ENCODE measurements around the gene RIN3. TPM values are rescaled to one million over a fixed set of nuclear protein-coding genes. Genes with fewer than 3 reads are reported as not detected.

Gene RIN3
- total and polyA plus RNA-seq, 7 donors: 6.0 to 31.8 (median 15.3) TPM

DNA sequence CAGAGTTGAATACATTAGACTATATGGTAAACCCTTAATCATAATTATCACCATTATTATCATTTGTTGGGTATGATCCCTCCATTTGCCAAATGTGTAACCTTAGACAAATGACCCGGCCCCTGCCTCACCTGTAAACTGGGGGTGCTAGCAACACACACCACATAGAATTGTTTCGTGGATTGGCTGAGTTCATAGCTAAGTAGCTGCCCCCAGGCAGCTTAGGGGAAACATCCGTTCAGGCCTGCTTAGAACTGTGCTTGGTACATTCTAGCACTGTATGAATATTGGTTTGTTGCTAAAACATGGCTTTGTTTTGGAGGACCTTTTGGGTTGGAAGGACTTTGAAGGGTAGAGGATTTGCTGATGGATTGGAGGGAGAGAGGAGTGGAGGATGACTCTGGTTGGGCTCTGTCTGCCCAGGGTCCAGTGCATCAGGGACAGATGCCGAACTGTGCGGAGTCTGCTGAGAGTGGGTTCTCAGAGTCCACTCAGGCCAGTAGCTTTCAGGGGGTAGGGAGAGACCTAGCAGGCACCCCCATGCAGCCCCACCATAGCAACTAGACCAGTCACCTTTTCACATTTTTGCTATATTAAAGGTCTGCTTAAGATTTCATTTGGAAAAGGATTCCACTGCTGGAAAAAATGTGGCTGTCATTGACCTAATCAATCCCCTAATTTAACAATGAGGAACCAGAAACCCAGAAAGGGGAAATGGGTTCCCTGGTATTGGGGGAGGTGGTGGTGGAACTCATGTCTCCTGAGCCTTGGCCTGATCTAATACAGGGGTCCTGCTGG is 2.2 kb downstream of the RIN3 start:
- intact Hi-C loops (cut with DNase I): loop anchor here (10.0 kb wide), 1 partner anchor 279 kb away; the partner anchor contains the start of gene GOLGA5
- DNase-seq: peak; percentile 56
- TF ChIP-seq POLR2A (IDR thresholded peaks at IDR 0.05) (no peak), POLR2AphosphoS5 (IDR thresholded peaks at IDR 0.05) (no peak), EP300 (IDR thresholded peaks at IDR 0.05) (no peak)
- TF ChIP-seq, protein P1, sequence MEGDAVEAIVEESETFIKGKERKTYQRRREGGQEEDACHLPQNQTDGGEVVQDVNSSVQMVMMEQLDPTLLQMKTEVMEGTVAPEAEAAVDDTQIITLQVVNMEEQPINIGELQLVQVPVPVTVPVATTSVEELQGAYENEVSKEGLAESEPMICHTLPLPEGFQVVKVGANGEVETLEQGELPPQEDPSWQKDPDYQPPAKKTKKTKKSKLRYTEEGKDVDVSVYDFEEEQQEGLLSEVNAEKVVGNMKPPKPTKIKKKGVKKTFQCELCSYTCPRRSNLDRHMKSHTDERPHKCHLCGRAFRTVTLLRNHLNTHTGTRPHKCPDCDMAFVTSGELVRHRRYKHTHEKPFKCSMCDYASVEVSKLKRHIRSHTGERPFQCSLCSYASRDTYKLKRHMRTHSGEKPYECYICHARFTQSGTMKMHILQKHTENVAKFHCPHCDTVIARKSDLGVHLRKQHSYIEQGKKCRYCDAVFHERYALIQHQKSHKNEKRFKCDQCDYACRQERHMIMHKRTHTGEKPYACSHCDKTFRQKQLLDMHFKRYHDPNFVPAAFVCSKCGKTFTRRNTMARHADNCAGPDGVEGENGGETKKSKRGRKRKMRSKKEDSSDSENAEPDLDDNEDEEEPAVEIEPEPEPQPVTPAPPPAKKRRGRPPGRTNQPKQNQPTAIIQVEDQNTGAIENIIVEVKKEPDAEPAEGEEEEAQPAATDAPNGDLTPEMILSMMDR (IDR thresholded peaks at IDR 0.05): no peak
- Histone ChIP-seq H3K36me3 (no peaks in the 10 kb centered on the region), H3K9me3 (no peaks in the 10 kb centered on the region), H3K4me3 (peak overlapping the region in 2 of 4 donors; percentile 84 to 88), H3K4me1 (peaks cover 0 to 85% (median 52%) of the 10 kb centered on the region in 4 donors), H3K27ac (peak overlapping the region in 3 of 4 donors; percentile 88 to 99 (median 96)), H3K27me3 (no peaks in the 10 kb centered on the region)
- WGBS, 2 donors: 88 to 91% methylated on average over 5 of the region's 5 CpGs

DNA sequence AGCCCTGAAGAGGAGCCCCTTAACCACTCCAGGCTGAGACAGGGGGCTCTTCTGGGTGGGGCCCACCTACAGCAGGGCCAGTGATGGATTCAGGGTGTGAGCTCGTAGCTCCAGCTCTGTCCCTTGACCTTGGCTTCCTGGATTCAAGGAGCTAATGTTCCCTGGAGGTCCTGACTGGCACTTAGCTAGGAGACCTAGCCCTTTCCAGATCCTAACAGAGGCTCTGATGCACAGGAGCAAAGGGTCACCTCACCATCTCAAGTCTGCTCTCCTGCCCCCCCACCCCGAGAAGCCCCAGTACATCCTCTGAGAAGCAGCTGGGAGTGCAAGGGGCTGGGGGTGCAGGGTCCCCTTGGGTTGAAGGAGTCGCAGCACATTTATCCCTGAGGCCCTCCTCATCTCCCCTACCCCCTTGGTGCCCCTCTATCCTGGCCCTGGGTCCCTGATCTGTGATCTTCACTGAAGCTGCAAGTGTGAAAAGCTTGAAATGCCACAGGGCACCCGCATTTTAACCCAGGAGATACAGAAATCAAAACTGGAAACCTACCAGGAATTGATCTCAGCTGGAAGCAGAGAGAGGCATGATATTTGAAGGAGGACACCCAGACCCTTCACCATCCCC is 2.9 kb downstream of the RIN3 start:
- peaks cover 0 to 81% (median 45%) of the 10 kb centered on the region in 4 donors for H3K4me1 ChIP-seq
- no peaks in the 10 kb centered on the region for H3K9me3 ChIP-seq
- H3K4me3 ChIP-seq: no peak overlapping the region

DNA sequence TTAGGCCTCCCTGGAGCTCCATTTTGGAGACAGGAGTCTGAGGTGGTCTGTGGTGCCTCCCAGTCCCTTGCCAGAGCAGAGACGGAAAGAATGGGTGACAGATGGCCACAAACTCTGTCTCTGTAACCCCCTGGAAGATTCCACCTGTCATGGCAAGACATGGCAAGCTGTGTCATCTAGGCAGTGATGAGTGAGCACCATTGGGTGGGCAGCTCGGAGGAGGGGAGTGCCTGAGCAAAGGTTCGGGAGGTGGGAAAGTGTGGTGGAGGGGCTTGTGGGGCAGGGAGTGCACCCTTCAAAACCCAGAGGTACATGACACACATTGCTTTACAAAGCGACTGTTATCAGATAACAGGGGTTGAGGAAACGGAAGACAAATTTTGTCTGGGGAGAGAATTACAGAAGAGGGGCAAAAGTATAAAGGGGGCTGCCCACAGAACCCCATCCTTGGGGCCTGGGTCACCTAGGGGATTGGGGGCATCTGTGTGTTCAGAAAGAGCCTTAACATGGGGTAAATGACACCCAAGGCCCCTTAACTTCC is 3.5 kb downstream of the RIN3 start:
- no peak overlapping the region for H3K4me3 ChIP-seq
- DNase-seq: peak; percentile 42
- 80 to 94% methylated on average over 5 of the region's 5 CpGs for WGBS, 2 donors
- H3K27me3 ChIP-seq: no peaks in the 10 kb centered on the region
- H3K9me3 ChIP-seq: no peaks in the 10 kb centered on the region
- no peaks in the 10 kb centered on the region for H3K36me3 ChIP-seq
- TF ChIP-seq EP300 (IDR thresholded peaks at IDR 0.05): no peak
- no peak for TF ChIP-seq POLR2AphosphoS5 (IDR thresholded peaks at IDR 0.05)
- TF ChIP-seq POLR2A (IDR thresholded peaks at IDR 0.05): no peak
- TF ChIP-seq, protein P1 (IDR thresholded peaks at IDR 0.05): no peak
- H3K27ac ChIP-seq: peak overlapping the region in 3 of 4 donors; percentile 88 to 99 (median 96)
- H3K4me1 ChIP-seq: peaks cover 0 to 75% (median 41%) of the 10 kb centered on the region in 4 donors
- intact Hi-C loops (cut with DNase I): loop anchor here (10.0 kb wide), 1 partner anchor 278 kb away; the partner anchor contains the start of gene GOLGA5

More for the DNA sequence above, 2.9 kb downstream of the RIN3 start:
- Histone ChIP-seq H3K27me3 (no peaks in the 10 kb centered on the region), H3K36me3 (no peaks in the 10 kb centered on the region), H3K27ac (peak overlapping the region in 3 of 4 donors; percentile 88 to 99 (median 96))
- intact Hi-C loops (cut with DNase I): loop anchor here (10.0 kb wide), 1 partner anchor 278 kb away; the partner anchor contains the start of gene GOLGA5
- peak; percentile 56 for DNase-seq
- WGBS, 2 donors: 85 to 87% methylated on average over 4 of the region's 4 CpGs
- TF ChIP-seq POLR2A (IDR thresholded peaks at IDR 0.05): no peak
- TF ChIP-seq, protein P1 (IDR thresholded peaks at IDR 0.05): no peak

DNA sequence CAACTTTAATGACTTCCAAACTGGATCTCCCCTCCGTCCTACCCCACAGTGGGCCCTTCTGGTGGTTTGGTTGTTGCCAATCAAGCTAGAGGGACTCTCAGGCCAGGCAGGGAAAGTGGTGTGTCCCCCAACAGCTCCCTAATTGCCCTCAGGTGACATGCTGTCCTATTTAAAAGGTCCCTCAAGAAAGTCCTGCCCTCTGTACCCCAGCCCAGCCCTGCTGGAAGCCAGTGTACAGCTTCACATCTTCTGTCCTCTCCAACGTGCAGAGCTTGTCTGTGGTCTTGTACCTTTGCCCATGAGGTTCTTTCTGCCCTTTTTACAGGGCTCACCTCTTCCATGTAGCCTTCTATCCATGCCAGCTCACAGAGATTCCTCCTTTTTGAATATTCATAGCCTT is 4.2 kb downstream of the RIN3 start:
- H3K9me3 ChIP-seq: no peaks in the 10 kb centered on the region
- H3K27ac ChIP-seq: peak overlapping the region in 2 of 4 donors; percentile 96 to 99
- 73 to 80% methylated on average over 2 of the region's 2 CpGs for WGBS, 2 donors
- H3K4me1 ChIP-seq: peaks cover 0 to 70% (median 37%) of the 10 kb centered on the region in 4 donors
- no peaks in the 10 kb centered on the region for H3K36me3 ChIP-seq
- no peak for TF ChIP-seq POLR2AphosphoS5 (IDR thresholded peaks at IDR 0.05)
- TF ChIP-seq EP300 (IDR thresholded peaks at IDR 0.05): no peak
- TF ChIP-seq, protein P1 (IDR thresholded peaks at IDR 0.05): no peak
- no peak for TF ChIP-seq POLR2A (IDR thresholded peaks at IDR 0.05)
- intact Hi-C loops (cut with DNase I): loop anchor here (10.0 kb wide), 1 partner anchor 277 kb away; the partner anchor contains the start of gene GOLGA5
- no peaks in the 10 kb centered on the region for H3K27me3 ChIP-seq
- DNase-seq: peak; percentile 48
- no peak overlapping the region for H3K4me3 ChIP-seq
